Tibial nerve (tissue), 4 donors: Measurements from ENCODE around the gene NRG4.

Experiments used
- CTCF ChIP-seq, 5 experiments: fragments of 200-600 bp in 3 of 5; fragments of 450-650 bp in 2 of 5; sonication (generic) in 3 of 5; IDR thresholded peaks; one replicate each; pipeline ENCODE4 v1.5.1; 2016 to 2019; ENCODE audit warnings: antibody characterized with exemption in 5 of 5, mild to moderate bottlenecking in 3 of 5, moderate library complexity in 2 of 5
- EP300 ChIP-seq, 2 donors: sonication (generic); formaldehyde crosslinking; IDR thresholded peaks; one replicate each; pipeline ENCODE4 v1.6.1; 2017; ENCODE audit warnings: antibody characterized with exemption in 2 of 2, mild to moderate bottlenecking in 1 of 2

- TF ChIP-seq CTCF (IDR thresholded peaks at IDR 0.05): no peak
- no peak for TF ChIP-seq EP300 (IDR thresholded peaks at IDR 0.05)
Observed at GRCh38 chr15:75927601-75928000, 84.6 kb downstream of the NRG4 start.
